Ascending aorta (tissue), 2 donors: Measurements from ENCODE around the gene DEFB128. TPM values are rescaled to one million over a fixed set of nuclear protein-coding genes. Genes with fewer than 3 reads are reported as not detected.

Source experiments
- DNase-seq, 2 donors: peaks; one replicate each; pipeline ENCODE4 v3.0.0-alpha.2; 2019; ENCODE audit warnings: low spot score in 2 of 2
- H3K27ac ChIP-seq, 2 donors: fragments of 200-600 bp; sonication (generic); one replicate each; pipeline ENCODE4 v1.5.1; 2016 to 2017; ENCODE audit warnings: mild to moderate bottlenecking in 1 of 2
- H3K27me3 ChIP-seq: fragments of 200-600 bp; sonication (generic); one replicate; pipeline ENCODE4 v1.5.1; 2017
- H3K36me3 ChIP-seq, 2 donors: fragments of 200-600 bp; sonication (generic); one replicate each; pipeline ENCODE4 v1.5.1; 2016
- H3K4me1 ChIP-seq, 2 donors: fragments of 200-600 bp; sonication (generic); one replicate each; pipeline ENCODE4 v1.5.1; 2016 to 2017; ENCODE audit warnings: mild to moderate bottlenecking in 1 of 2
- H3K4me3 ChIP-seq, 2 donors: fragments of 200-600 bp; sonication (generic); one replicate each; pipeline ENCODE4 v1.5.1; 2016 to 2017; ENCODE audit warnings: mild to moderate bottlenecking in 1 of 2
- H3K9me3 ChIP-seq, 2 donors: fragments of 200-600 bp; sonication (generic); one replicate each; pipeline ENCODE4 v1.5.1; 2016
- intact Hi-C: fragments of 100-400 bp; cut with DNase I; formaldehyde crosslinking; loops from one replicate; pipeline ENCODE4 v1.15.1; 2023
- total RNA-seq: library from RNA; depleted of rRNA; stranded (reverse); fragments of >200 nt; gene quantifications from one replicate; pipeline ENCODE4 v1.1.0, GENCODE V29; 2016
- TF ChIP-seq, protein P1 (sequence below), 3 experiments: fragments of 200-600 bp in 2 of 3; fragments of 450-650 bp in 1 of 3; sonication (generic) in 2 of 3; IDR thresholded peaks; one replicate each; pipeline ENCODE4 v1.5.1; 2016 to 2019; ENCODE audit warnings: antibody characterized with exemption in 3 of 3, mild to moderate bottlenecking in 1 of 3, moderate library complexity in 1 of 3

DEFB128 gene
- total RNA-seq, 1 donor from 2014 or later: not detected

DNA sequence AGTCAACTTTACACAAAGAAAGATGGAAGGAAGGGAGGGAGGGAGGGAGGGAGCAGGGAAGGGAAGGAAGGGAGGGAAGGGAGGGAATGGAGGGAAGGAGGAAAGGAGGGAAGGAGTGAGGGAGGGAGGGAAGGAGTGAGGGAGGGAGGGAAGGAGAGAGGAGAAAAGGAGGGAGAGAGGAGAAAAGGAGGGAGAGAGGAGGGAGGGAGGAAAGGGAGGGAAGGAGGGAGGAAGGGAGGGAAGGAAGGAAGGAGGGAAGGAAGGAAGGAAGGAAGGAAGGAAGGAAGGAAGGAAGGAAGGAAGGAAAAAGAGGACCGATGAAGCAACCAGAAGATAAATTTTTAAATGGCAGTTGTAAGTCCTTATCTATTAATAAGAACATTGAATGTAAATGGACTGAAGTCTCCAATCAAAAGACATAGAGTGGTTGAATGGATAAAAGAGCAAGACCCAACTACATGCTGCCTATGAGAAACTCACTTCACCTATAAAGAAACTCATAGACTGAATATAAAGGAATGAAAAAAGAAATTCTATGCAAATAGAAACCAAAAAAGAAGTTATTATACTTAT, 31.8 kb upstream of the DEFB128 start:
- TF ChIP-seq, protein P1, sequence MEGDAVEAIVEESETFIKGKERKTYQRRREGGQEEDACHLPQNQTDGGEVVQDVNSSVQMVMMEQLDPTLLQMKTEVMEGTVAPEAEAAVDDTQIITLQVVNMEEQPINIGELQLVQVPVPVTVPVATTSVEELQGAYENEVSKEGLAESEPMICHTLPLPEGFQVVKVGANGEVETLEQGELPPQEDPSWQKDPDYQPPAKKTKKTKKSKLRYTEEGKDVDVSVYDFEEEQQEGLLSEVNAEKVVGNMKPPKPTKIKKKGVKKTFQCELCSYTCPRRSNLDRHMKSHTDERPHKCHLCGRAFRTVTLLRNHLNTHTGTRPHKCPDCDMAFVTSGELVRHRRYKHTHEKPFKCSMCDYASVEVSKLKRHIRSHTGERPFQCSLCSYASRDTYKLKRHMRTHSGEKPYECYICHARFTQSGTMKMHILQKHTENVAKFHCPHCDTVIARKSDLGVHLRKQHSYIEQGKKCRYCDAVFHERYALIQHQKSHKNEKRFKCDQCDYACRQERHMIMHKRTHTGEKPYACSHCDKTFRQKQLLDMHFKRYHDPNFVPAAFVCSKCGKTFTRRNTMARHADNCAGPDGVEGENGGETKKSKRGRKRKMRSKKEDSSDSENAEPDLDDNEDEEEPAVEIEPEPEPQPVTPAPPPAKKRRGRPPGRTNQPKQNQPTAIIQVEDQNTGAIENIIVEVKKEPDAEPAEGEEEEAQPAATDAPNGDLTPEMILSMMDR (IDR thresholded peaks at IDR 0.05): no peak
- Histone ChIP-seq H3K27ac (no peak overlapping the region), H3K27me3 (no peaks in the 10 kb centered on the region), H3K36me3 (no peaks in the 10 kb centered on the region), H3K9me3 (no peaks in the 10 kb centered on the region), H3K4me1 (no peaks in the 10 kb centered on the region), H3K4me3 (no peak overlapping the region)
- intact Hi-C loops: no loop called here
- DNase-seq: no peak

DNA sequence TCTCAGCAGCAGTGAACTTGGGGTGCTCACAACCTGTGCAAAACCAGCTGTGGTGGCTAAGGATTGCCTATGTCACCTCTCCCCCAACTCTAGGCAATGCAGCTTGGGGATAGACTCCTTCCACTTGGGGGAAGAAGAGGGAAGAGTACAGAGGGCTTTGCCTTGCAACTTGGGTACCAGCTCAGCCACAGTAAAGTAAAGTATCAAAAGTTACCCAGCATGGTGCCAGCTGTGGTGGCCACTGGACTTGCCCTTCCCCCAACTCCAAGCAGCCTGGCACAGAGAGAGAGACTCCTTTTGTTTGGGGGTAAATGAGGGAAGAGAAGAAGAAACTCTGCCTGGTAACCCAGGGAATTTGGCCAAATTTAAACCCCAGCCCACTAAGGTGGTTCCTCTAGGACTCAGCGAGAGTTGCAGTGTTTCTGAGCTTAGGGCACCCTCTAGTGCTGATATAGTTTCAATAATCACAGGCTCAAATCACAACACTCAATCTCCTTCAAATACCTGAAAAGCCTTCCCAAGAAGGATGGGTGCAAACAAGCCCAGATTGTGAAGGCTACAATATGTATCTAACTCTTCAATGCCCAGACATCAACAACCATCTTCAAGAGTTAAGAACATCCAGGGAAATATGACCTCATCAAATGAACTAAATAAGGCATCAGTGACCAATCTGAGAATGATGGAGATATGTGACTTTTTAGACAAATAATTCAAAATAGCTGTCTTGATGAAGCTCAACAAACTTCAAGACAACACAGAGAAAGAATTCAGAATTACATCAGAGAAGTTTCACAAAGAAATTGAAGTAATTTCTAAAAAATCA, 30.0 kb upstream of the DEFB128 start:
- DNase-seq: no peak
- intact Hi-C loops: no loop called here
- TF ChIP-seq, protein P1 (IDR thresholded peaks at IDR 0.05): no peak
- Histone ChIP-seq H3K27me3 (no peaks in the 10 kb centered on the region), H3K4me1 (no peaks in the 10 kb centered on the region), H3K36me3 (no peaks in the 10 kb centered on the region), H3K27ac (no peak overlapping the region), H3K9me3 (no peaks in the 10 kb centered on the region), H3K4me3 (no peak overlapping the region)

- no peak for DNase-seq
- H3K9me3 ChIP-seq: no peaks in the 10 kb centered on the region
- no peaks in the 10 kb centered on the region for H3K4me1 ChIP-seq
Measured at GRCh38 chr20:217266-217665, 27.8 kb upstream of the DEFB128 start.

DNA sequence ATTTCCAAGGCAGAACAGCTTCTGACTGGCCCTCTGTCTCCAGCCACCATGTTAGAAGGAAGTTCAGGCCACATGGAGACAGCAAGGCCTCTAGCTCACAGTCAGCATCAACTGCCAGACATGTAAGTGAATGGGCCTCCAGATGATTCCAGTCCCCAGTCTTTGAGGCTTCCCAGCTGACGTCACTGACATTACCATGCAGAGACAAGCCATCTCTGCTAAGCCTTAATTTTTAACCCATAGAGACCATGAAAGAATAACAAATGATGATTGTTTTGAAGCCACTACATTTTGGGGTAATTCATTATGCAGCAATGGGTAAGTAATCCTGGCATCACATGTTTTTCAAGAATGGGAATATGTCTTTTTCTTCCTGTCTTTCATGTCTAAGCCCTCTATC, 26.3 kb upstream of the DEFB128 start:
- DNase-seq: no peak
- Histone ChIP-seq H3K27ac (no peak overlapping the region), H3K27me3 (no peaks in the 10 kb centered on the region), H3K4me1 (no peaks in the 10 kb centered on the region), H3K9me3 (no peaks in the 10 kb centered on the region), H3K36me3 (no peaks in the 10 kb centered on the region), H3K4me3 (no peak overlapping the region)
- TF ChIP-seq, protein P1 (IDR thresholded peaks at IDR 0.05): no peak
- intact Hi-C loops: no loop called here

More at GRCh38 chr20:217266-217665, 27.8 kb upstream of the DEFB128 start:
- H3K36me3 ChIP-seq: no peaks in the 10 kb centered on the region
- no peak overlapping the region for H3K4me3 ChIP-seq
- H3K27ac ChIP-seq: no peak overlapping the region
- intact Hi-C loops: no loop called here
- TF ChIP-seq, protein P1 (IDR thresholded peaks at IDR 0.05): no peak
- H3K27me3 ChIP-seq: no peaks in the 10 kb centered on the region

GRCh38 chr20:214383-214782, 24.9 kb upstream of the DEFB128 start:
- TF ChIP-seq, protein P1 (IDR thresholded peaks at IDR 0.05): no peak
- H3K27me3 ChIP-seq: no peaks in the 10 kb centered on the region
- H3K27ac ChIP-seq: no peak overlapping the region
- DNase-seq: no peak
- H3K4me1 ChIP-seq: no peaks in the 10 kb centered on the region
- no peaks in the 10 kb centered on the region for H3K36me3 ChIP-seq
- intact Hi-C loops: no loop called here
- no peaks in the 10 kb centered on the region for H3K9me3 ChIP-seq
- no peak overlapping the region for H3K4me3 ChIP-seq
